Breast epithelium (tissue), 4 donors: ENCODE measurements around the gene CRY1. TPM values are rescaled to one million over a fixed set of nuclear protein-coding genes. Genes with fewer than 3 reads are reported as not detected.

Source experiments
- DNase-seq, 2 donors: peaks; one replicate each; pipeline ENCODE4 v3.0.0-alpha.2; 2019; ENCODE audit warnings: low spot score in 2 of 2
- H3K27ac ChIP-seq, 2 donors: fragments of 200-600 bp; sonication (generic) in 1 of 2; one replicate each; pipeline ENCODE4 v1.5.1; 2016 to 2019; ENCODE audit warnings: mild to moderate bottlenecking in 1 of 2
- H3K27me3 ChIP-seq, 2 donors: fragments of 200-600 bp; sonication (generic) in 1 of 2; one replicate each; pipeline versions ENCODE4 v1.5.1 to v1.6.0; 2017 to 2019; ENCODE audit warnings: control low read depth in 1 of 2, mild to moderate bottlenecking in 1 of 2
- H3K36me3 ChIP-seq: fragments of 200-600 bp; one replicate; pipeline ENCODE4 v1.5.1; 2019
- H3K4me1 ChIP-seq, 2 donors: fragments of 200-600 bp; sonication (generic); one replicate each; pipeline ENCODE4 v1.5.1; 2016 to 2019; ENCODE audit warnings: control low read depth in 1 of 2
- H3K4me3 ChIP-seq, 3 donors: fragments of 200-600 bp; sonication (generic); 1 replicate in 2 of 3; 2 replicates in 1 of 3; pipeline ENCODE4 v1.5.1; 2016 to 2019; ENCODE audit warnings: mild to moderate bottlenecking in 3 of 3, moderate library complexity in 2 of 3
- H3K9me3 ChIP-seq, 2 donors: fragments of 200-600 bp; sonication (generic) in 1 of 2; one replicate each; pipeline ENCODE4 v1.5.1; 2016 to 2019; ENCODE audit warnings: control low read depth in 1 of 2
- CTCF ChIP-seq, 3 donors: fragments of 450-650 bp; IDR thresholded peaks; one replicate each; pipeline ENCODE4 v1.5.1; 2016 to 2017; ENCODE audit warnings: antibody characterized with exemption in 3 of 3, mild to moderate bottlenecking in 3 of 3, moderate library complexity in 3 of 3
- POLR2A ChIP-seq: fragments of 450-650 bp; IDR thresholded peaks from one replicate; pipeline ENCODE4 v1.6.1; 2016; ENCODE audit warnings: antibody characterized with exemption, mild to moderate bottlenecking, moderate library complexity
- POLR2AphosphoS5 ChIP-seq, 3 donors: sonication (generic); formaldehyde crosslinking; IDR thresholded peaks; one replicate each; pipeline ENCODE4 v1.6.1; 2017; ENCODE audit warnings: antibody characterized with exemption in 3 of 3
- intact Hi-C: fragments of 100-400 bp; cut with DNase I; formaldehyde crosslinking; loops from one replicate; pipeline ENCODE4 v1.15.1; 2023; ENCODE audit warnings: low total_unique reads
- total RNA-seq, 3 donors: library from RNA; depleted of rRNA; stranded (reverse); fragments of >200 nt; gene quantifications; one replicate each; pipeline ENCODE4 v1.1.0, GENCODE V29; 2016

Gene CRY1
- total RNA-seq, 3 donors from 2014 or later: 24.0 to 81.5 (median 47.5) TPM

GRCh38 chr12:107102294-107102693, 8.9 kb upstream of the CRY1 start:
- Histone ChIP-seq H3K9me3 (no peaks in the 10 kb centered on the region), H3K4me3 (no peak overlapping the region), H3K27me3 (no peaks in the 10 kb centered on the region), H3K4me1 (no peaks in the 10 kb centered on the region), H3K27ac (no peak overlapping the region), H3K36me3 (no peaks in the 10 kb centered on the region)
- TF ChIP-seq POLR2A (no peak), CTCF (IDR thresholded peaks at IDR 0.05) (no peak), POLR2AphosphoS5 (IDR thresholded peaks at IDR 0.05) (no peak)
- intact Hi-C loops: no loop called here
- DNase-seq: no peak

GRCh38 chr12:107101651-107102050, 8.3 kb upstream of the CRY1 start:
- no peaks in the 10 kb centered on the region for H3K4me1 ChIP-seq
- DNase-seq: no peak
- H3K4me3 ChIP-seq: no peak overlapping the region
- intact Hi-C loops: no loop called here
- TF ChIP-seq CTCF (IDR thresholded peaks at IDR 0.05): no peak
- no peak for TF ChIP-seq POLR2AphosphoS5 (IDR thresholded peaks at IDR 0.05)
- TF ChIP-seq POLR2A: no peak
- H3K9me3 ChIP-seq: no peaks in the 10 kb centered on the region
- H3K27ac ChIP-seq: no peak overlapping the region
- H3K36me3 ChIP-seq: no peaks in the 10 kb centered on the region
- H3K27me3 ChIP-seq: no peaks in the 10 kb centered on the region

GRCh38 chr12:107099917-107100316, 6.6 kb upstream of the CRY1 start:
- Histone ChIP-seq H3K36me3 (no peaks in the 10 kb centered on the region), H3K9me3 (no peaks in the 10 kb centered on the region), H3K4me3 (no peak overlapping the region), H3K27ac (no peak overlapping the region), H3K27me3 (no peaks in the 10 kb centered on the region), H3K4me1 (no peaks in the 10 kb centered on the region)
- TF ChIP-seq POLR2A: no peak
- no peak for TF ChIP-seq POLR2AphosphoS5 (IDR thresholded peaks at IDR 0.05)
- no peak for TF ChIP-seq CTCF (IDR thresholded peaks at IDR 0.05)
- DNase-seq: no peak
- intact Hi-C loops: loop anchor here (10.0 kb wide), 1 partner anchor 115 kb away; the partner anchor contains the start of gene MTERF2

- Histone ChIP-seq H3K27ac (no peak overlapping the region), H3K27me3 (no peaks in the 10 kb centered on the region)
Observed at GRCh38 chr12:107096571-107096970, 3.2 kb upstream of the CRY1 start.

GRCh38 chr12:107094183-107094448, 767 bp upstream of the CRY1 start:
- Histone ChIP-seq H3K4me3 (peak overlapping the region; percentile 71 to 93 (median 80)), H3K27ac (peak overlapping the region; percentile 96 to 99), H3K4me1 (no peaks in the 10 kb centered on the region), H3K9me3 (no peaks in the 10 kb centered on the region), H3K36me3 (no peaks in the 10 kb centered on the region), H3K27me3 (no peaks in the 10 kb centered on the region)
- TF ChIP-seq POLR2AphosphoS5 (IDR thresholded peaks at IDR 0.05) (no peak), POLR2A (no peak), CTCF (IDR thresholded peaks at IDR 0.05) (no peak)
- intact Hi-C loops: loop anchor here (10.0 kb wide), 1 partner anchor 109 kb away; the partner anchor contains the start of gene MTERF2
- DNase-seq: no peak

More at GRCh38 chr12:107096571-107096970, 3.2 kb upstream of the CRY1 start:
- no peak for DNase-seq
- intact Hi-C loops: loop anchor here (10.0 kb wide), 1 partner anchor 112 kb away; the partner anchor contains the start of gene MTERF2
- Histone ChIP-seq H3K9me3 (no peaks in the 10 kb centered on the region), H3K36me3 (no peaks in the 10 kb centered on the region), H3K4me3 (no peak overlapping the region), H3K4me1 (no peaks in the 10 kb centered on the region)
- no peak for TF ChIP-seq POLR2AphosphoS5 (IDR thresholded peaks at IDR 0.05)
- TF ChIP-seq POLR2A: no peak
- TF ChIP-seq CTCF (IDR thresholded peaks at IDR 0.05): no peak
